Right hindlimb (tissue), 1 donor: ENCODE results near the gene LY6G5B.

Experiments
- DNase-seq: peaks from one replicate; pipeline ENCODE4 v3.0.0-alpha.2; 2018

The LY6G5B gene

DNA sequence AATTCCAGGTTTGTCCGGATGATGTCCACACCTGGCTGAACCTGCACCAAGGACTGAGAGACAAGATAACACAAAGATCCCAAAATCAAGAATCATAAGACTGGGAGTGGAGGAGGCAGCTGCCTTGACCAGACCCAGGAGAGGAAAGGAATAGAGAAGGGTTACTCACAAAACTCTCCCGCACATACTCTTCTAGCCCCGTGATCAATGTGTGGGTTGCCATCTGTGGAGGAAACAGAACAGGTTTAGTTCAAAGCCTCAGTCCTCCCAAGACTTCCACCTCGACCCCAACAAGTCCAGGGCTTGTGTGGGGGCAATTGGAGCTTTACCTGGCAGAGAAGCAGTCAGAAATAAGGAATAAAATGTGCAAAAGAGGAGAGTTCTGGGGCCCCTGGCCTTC lies 28.4 kb upstream of the LY6G5B start:
- DNase-seq = no peak

DNA sequence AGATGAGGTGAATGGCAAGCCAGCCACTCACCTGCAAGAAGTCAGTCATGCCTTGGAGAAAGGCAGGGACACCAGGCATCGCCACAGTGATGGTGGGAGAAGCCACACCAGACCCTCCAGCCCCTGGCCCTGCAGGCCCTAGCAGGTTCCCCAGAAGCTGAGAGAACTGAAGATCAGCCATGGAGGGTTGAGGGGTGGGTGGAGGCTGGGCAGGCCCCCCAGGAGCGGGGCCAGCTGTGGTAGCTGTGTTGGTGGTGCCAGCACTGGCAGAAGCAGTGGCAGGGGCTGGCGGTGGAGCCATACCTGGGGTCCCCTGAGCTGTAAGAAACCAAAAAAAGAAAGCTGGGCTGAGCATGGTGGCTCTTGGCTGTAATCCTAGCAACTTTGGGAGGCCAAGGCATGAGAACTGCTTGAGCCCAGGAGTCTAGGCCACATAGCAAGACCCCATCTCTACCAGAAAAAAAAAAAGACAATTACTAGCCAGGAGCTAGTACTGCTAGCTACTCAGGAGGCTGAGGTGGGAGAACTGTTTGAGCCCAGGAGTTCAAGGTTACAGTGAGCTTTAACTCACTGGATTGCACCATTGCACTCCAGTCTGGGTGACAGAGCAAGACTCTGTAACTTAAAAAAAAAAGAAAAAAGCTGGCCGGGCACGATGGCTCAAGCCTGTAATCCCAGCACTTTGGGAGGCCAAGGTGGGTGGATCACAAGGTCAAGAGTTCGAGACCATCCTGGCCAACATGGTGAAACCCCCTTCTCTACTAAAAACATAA lies 26.8 kb upstream of the LY6G5B start:
- DNase-seq = no peak

DNA sequence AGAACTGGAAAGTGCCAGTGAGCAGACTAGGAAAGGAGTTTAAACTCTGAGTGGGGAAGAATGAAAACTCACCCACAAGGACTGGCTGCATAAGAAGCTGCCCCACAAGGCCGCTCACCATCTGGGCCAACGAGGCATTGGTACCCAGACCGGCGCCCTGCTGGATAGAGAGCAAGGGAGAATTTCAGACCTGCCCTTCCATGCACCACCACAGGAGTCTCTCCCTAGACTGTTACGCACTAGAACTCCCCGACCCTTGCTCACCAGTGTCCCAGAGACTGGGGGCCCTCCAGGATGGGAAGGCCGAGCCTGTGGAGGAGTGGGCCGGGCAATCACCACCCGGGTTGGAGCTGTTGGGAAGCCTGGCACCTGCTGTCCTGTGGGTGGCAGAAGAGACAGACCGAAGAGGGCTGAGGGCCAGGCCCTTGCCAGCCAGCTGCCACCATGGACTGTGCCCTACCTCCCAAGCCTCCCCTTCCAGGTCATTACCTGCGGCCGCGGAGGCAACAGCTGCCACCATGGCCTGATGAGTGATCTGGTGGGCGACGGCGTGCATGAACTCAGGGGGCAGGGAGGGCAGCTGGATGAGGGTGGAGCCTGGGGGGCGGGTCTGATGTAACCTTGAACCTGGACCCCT lies 25.8 kb upstream of the LY6G5B start:
- no peak for DNase-seq

DNA sequence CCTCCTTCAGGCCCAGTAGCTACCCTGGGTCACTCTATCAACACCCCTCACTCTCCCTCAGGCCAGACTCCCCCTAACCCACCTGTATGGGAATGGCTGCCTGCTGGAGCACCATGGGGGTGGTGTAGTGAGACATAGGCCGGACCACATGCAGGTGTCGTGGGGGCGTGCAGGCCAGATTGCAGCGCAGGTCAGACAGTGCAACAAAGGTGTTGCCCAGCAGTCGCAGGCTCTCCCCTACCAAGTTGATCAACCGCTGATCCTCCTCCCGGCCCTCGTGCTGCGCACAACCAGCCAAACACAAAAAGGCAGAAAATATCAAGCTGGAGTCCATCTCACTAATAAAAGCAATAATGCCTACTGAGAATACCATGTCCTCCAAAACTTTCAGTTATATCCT lies 24.5 kb upstream of the LY6G5B start:
- no peak for DNase-seq

DNA sequence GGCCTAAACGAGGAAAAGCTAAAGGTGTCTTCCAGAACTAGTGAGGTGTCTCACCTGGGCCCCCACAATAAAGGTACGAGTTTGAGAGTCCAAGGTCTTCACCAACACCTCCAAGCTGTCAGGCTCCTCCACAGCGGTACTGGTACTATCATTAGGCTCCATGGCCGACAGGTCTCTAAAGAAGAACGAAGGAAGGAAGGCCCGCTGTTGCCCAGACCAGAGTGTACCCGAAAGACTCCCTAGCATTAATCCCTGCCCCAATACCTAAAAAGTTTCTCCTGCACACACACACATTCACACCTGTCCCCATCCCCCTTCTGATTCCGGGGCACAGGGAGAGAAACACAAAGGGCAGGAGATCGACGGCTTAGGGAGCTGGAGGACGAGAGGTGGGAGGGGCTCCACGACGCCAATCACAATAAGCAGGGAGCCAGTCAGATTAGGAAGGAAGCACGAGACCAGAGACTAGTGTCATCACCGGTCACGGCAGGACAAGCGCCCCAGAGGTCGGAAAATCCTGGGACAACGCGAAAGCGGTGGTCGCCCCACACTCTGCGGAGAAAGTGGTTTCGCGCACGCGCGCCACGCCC lies 18.1 kb upstream of the LY6G5B start:
- no peak for DNase-seq

DNA sequence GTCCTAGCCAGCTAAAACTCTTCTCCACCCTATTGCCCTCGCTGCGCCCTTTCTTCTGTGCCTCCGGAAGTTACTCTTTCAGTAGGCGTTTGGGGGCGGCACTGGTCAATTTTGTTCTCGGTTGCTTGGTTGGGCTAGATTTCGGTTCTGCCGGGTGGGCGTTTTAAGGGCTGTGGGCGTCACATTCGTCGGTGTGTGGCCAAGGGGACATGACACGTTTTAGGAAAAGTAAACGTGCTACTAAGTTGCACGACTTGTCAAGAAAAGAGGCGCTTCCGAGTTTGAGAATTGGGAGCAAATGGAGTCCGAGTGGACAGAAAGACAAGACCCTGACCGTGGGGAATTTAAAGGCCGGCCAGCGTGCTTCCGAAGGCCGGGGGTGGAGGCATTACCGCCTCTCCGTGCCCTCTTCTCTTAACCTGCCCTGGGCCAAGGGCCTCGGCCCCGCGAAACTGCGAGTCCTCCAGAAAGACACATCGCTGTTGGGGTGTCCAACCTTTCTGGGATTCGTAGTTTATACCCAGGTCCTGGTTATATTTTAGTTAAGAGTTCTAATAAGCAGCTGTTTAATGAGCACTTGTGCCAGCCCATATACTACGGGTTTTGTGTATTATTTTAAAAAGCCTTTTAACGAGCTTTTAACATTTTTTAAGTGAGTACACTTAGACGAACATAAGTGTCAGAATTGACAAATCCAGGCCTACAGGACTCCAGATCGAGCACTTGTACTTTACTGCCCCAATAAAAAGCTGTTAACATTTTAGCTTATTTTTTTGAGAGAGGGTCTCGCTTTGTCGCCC lies 16.7 kb upstream of the LY6G5B start:
- no peak for DNase-seq

DNA sequence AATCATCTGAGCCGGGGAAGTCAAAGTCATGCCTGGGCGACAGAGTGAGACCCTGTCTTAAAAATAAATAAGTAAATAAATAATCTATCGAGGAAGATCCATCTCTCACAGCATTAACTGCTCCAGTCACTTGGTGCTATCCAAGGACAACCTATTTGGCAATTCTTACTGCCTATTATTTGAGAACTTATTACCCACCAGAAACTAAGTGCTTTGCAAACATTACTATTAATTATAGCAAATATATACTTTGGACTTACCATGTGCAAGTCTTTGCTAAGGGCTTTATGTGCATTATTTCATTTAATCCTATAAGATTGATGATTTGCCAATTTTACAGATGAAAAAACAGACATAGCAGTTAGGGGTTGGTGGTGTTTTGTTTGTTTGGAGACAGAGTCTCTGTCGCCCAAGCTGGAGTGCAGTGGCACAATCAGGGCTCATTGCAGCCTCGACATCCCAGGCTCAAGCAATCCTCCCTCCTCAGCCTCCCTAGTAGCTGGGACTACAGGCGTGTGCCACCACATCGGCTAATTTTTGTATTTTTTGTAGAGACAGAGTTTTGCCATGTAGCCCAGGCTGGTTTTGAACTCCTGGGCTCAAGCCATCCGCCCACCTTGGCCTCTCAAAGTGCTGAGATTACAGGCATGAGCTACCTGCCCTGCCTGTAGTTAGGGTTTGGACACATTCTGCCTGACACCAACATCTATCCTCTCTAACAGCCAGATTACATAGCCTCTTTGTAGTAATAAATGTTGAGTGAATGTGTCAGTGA lies 15.0 kb upstream of the LY6G5B start:
- DNase-seq = no peak

DNA sequence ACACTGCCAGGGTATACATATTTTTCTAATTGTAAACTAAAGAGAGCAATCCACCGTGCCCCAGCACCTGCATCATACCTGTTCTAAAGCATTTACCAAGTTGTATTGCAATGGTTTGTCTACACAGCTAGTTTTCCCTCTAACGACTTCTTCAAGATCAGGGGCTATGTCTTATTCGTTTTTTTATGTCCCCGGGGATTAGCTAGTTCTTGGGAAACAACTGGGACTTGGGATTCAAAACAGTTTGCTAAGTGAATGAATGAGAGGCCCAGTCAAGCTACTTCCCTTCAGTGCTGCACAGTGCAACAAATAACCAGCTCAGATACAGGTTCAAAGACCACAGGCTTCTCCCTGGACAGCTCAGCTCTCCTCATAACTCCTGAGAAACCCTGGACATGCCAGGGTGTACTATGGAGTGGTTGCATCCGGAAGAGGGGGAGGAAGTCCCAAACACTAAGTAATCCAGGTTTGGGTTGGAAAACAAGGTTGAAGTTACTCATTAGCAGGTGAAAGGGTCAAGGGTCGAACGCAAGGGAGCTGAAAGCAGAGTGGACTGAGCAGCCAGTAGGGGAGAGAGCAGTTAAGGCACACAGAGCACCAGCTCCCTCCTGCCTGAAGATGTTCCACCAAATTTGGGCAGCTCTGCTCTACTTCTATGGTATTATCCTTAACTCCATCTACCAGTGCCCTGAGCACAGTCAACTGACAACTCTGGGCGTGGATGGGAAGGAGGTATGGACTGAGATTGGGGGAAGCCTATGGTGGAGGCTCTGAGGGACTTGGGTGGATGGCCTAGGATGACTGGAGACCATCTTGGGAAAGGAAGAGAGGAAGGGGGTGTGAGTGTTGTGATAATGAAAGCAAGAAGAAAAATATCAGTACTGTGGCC lies 14.2 kb upstream of the LY6G5B start, which contains the start of gene APOM:
Gene APOM (plus strand): TSS at position 546 of the 889 bp plus-strand sequence. CDS start 73 bp downstream, at position 619.
- DNase-seq = no peak

DNA sequence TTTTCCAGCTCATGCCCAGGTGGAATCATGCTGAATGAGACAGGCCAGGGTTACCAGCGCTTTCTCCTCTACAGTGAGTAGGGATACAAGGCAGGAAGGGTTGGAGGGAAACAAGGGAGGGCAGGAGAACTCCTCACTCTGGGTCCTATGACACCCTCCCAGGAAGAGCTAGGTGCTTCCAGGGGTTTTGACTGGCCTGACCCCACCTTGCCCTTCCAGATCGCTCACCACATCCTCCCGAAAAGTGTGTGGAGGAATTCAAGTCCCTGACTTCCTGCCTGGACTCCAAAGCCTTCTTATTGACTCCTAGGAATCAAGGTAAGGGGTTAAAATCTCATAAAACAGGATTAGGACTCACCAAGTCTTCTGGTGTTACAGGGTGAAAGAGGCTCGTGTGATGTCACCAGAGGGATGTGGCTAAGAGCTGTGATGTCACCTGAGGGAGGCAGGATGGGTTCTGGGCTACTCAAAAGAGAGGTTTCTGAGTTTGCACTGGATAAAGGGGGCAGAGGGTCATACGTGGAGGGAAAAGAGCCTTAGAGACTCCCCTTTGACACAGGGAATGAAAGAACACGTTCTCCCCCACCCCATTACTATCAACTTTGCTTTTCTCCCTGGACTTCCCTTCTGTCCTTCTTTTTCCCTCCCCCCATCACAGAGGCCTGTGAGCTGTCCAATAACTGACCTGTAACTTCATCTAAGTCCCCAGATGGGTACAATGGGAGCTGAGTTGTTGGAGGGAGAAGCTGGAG lies 12.2 kb upstream of the LY6G5B start:
- no peak for DNase-seq

DNA sequence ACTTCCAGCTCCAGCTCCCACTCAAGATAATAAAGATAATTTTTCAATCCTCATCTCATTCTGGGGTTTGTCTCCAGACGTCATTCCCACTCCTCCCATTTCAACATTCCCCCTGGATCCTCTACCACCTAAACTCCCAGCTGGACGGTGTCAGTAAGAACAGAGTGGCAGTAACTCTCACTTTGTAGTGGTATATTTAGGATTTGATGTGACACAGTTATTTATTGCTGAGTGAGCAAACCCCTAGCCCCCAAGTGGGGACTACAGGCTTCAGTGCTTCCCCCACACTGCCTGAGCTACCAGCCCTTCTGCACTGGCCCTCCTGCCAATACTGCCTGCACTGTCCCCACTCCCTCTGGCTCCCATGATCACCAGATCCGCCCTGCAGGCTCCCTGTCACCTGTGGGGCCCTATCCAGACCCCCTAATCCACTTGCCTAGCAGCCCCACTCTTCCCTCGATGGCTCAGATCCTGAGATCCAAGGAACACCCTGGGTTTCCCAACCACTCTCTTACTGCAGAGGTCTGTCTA lies 11.6 kb upstream of the LY6G5B start:
- no peak for DNase-seq

DNA sequence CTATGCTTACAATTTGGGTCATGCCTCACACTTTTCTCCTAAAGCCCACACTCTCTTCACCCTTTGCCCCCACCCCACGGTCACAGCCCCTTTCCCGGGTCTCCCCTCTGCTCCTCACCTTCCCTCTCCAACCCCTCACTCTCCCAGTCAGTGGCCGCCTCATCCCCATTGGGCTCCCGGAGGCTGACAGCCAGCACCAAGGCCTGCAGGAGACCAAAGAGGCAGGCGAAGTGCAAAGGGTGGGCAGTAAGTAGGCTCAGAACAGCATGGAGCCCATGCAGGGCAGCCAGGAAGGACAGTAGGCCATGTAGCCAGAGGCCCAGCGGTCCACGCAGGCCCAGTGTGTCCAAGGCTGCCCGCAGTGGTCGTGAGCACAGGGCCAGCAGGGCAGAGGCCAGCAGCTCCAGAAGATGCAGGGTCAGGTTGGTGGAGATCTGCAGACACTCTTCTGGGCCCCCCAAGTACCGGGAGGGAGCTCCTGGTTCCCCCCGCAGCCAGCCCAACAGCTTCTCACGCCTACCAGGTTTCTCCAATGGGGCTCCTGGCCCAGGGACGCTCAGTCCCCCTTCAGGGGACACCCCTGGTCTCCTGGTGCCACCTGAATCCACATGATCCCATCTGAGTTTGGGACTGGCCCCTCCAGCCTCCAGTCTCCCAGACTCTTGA lies 10.7 kb upstream of the LY6G5B start:
- no peak for DNase-seq

DNA sequence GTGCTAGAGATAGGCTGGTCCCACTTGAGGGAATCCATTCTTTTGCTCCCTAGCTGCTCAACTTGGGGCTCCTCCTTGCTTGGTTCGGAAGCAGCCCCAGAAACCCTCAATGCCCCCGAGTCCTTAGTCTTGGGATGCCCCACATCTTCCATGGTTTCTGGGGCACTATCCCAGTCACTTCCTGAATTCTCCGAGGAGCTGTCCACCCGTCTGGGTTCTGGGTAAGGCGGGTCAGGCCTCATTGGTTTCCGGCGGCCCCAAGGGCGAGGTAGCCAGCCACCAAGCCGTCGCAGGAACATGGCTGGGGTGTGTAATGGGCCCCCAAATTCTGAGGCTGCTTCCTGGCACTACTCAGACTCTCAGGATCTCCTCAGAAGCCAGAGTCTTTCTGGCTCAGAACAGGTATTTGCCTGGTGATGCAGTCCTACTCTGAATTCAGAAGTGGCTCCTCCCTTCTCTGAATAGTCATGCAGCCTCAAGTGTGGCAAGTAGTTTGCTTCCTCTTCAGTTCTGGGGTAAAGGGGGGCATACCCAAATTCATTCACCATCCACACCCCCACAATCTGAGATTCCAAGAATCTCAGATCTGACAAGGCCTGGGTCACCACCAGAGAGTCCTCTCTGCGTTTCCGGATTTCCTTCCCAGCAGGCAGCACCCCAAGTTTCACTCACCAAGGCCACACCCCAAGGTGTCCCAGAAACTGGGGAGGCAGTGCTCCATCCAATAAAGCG lies 10.0 kb upstream of the LY6G5B start:
- DNase-seq = no peak

DNA sequence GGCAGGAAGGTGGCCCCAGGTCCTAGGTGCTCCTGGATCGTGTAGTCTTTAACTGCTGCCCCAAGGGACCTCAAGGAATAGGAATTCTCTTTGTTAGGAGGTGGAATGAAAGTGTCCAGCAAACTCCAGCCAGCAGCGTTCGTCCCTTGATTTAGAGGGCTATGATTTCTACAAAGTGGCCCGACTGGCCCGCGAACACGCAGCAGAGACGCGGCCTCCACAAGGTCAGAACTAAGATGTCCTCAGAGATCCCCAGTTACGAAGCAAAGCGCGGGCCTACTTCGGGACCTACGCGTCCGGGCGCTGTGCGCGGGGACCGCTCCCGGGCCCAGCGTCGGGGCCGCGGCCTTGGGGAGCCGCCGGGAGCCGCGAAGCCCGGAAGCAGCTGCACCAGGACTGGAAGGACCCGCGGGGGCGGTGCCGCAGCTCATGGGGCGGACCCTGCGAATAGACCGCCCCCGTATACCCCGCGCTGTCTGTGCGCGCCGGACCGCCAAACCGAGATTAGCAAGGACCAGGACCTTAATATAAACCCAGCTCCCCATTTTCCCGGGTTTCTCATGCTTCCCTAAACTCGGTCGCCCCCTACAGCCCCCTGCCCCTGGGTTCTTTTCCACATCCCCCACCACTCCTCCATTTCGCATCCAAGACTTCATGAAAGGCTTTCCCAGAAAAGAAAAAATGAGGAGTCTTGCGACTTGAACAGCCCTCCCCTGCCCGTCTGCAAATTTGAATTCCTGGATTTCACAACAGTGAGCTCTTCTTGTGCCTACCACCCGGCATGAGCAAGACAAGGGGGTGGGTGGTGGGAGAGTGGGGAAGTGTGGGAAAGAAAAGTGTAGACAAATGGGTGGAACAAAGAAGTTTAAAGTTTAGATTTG lies 9.2 kb upstream of the LY6G5B start, which contains the start of gene C6orf47:
Gene C6orf47 (minus strand): TSS at position 398 of the 881 bp plus-strand sequence. CDS start 831 bp downstream, outside the sequence.
- DNase-seq = peak; percentile 93

DNA sequence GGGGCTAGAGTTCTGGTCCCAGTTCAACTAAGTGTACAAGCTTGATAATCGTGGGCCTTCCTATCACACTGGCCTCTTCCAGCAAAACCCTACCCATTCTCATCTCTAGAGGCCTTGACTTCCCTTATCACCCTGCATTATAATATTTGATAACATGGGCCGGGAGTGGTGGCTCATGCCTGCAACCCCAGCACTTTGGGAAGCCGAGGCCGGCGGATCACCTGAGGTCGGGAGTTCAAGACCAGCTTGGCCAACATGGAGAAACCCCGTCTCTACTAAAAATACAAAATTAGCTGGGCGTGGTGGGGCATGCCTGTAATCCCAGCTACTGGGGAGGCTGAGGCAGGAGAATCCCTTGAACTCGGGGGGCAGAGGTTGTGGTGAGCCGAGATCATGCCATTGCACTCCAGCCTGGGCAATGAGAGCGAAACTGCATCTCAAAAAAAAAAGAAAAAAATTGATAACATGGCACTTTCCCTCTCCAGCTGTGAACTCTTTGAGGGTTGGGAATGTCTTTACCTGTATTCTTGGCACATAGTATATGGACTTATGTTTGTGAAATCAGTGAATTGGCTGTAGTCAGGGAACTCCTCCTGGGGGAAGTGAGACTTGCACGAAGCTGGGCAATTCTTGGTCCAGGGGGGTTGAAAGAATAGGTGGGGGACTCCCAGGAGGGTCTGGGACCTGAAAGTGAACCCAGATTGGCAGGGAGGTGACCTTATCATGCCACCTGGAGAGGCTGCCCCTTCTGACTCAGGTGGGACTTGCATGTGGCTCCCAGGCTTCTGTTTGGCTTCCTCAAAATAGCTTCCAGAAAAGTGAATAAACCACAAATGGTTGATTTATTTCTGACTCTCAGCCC lies 8.3 kb upstream of the LY6G5B start:
- no peak for DNase-seq

DNA sequence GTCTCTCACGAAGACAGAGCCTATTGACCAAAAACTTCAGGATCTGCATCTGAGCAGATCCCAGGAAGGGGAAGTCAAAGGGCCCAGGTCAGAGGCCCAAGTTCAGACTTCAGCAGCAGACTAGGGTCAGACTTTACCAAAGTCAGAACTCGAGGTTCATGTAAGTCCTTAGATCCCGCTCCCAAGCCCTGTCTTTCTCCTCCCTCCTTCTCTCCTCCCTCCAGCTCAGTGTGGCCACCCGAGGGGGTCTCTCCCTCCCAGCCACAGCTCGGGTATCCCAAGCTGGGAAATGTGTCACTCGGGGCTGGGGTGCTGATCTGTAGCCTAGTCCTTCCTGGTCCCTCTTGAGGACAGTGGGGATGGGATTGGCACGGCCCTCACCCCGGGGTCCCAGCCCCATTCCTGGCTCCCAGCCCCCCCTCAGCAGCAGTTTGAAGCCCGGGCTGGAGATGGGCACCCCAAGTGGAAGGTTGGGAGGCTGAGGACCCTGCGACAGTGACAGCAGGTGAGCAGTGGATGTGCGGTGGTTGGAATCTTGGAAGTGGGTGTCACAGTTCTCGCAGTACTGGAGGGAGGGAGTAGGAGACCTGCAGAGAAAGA lies 7.6 kb upstream of the LY6G5B start:
- DNase-seq = no peak
